Measurements from ENCODE around the gene CCDC12.

The CCDC12 gene

GRCh38 chr3:46995901-46996562, 19.5 kb upstream of the CCDC12 start:
- no peak for DNase-seq

- no peak for DNase-seq
These were observed 18.5 kb upstream of the CCDC12 start for GRCh38 chr3:46994801-46995731.

GRCh38 chr3:46993986-46994385, 17.4 kb upstream of the CCDC12 start:
- DNase-seq = no peak

- DNase-seq = no peak
These were observed 16.7 kb upstream of the CCDC12 start for GRCh38 chr3:46993292-46993691.

GRCh38 chr3:46992231-46992630, 15.7 kb upstream of the CCDC12 start:
- no peak for DNase-seq

- no peak for DNase-seq
These were observed 15.0 kb upstream of the CCDC12 start for GRCh38 chr3:46991406-46992165.

GRCh38 chr3:46990573-46991374, 14.2 kb upstream of the CCDC12 start:
- DNase-seq = no peak

- no peak for DNase-seq
These were observed 12.7 kb upstream of the CCDC12 start for GRCh38 chr3:46989146-46989810.

GRCh38 chr3:46988616-46989015, 12.1 kb upstream of the CCDC12 start:
- DNase-seq = no peak

GRCh38 chr3:46987743-46988401, 11.3 kb upstream of the CCDC12 start:
- DNase-seq = no peak

GRCh38 chr3:46987319-46987742, 10.8 kb upstream of the CCDC12 start:
- no peak for DNase-seq

GRCh38 chr3:46986782-46987310, 10.3 kb upstream of the CCDC12 start:
- DNase-seq = no peak

GRCh38 chr3:46986055-46986730, 9.6 kb upstream of the CCDC12 start:
- DNase-seq = no peak

- no peak for DNase-seq
These were observed 9.0 kb upstream of the CCDC12 start for GRCh38 chr3:46985588-46985987.

- no peak for DNase-seq
These were observed 8.3 kb upstream of the CCDC12 start for GRCh38 chr3:46984591-46985459.

GRCh38 chr3:46982546-46982945, 6.0 kb upstream of the CCDC12 start:
- DNase-seq = no peak

GRCh38 chr3:46981932-46982471, 5.5 kb upstream of the CCDC12 start:
- no peak for DNase-seq

- DNase-seq = no peak
These were observed 3.5 kb upstream of the CCDC12 start for GRCh38 chr3:46979958-46980497.

Measured in NCI-H1048 (cell line).